Osteocyte (in vitro differentiated cells): ENCODE results near the gene ZNRF3. TPM values are rescaled to one million over a fixed set of nuclear protein-coding genes. Genes with fewer than 3 reads are reported as not detected.
"Not testable (repeated sequence)": the region's sequence is repeated elsewhere in the genome, so short reads cannot be mapped to it uniquely, and the experiment has no call there.

Experiments used
- DNase-seq: peaks from one replicate; pipeline ENCODE4 v3.0.0; 2021; ENCODE audit warnings: mixed read lengths; ENCODE audit not compliant: unreplicated experiment; ENCODE audit errors: extremely low spot score
- H3K27ac Mint-ChIP-seq: one replicate; pipeline ENCODE4 v1.8.0; 2021; ENCODE audit warnings: mild to moderate bottlenecking, mixed read lengths; ENCODE audit not compliant: unreplicated experiment
- H3K27me3 Mint-ChIP-seq: one replicate; pipeline ENCODE4 v1.8.0; 2021; ENCODE audit warnings: mixed read lengths; ENCODE audit not compliant: unreplicated experiment
- H3K36me3 Mint-ChIP-seq: one replicate; pipeline ENCODE4 v1.8.0; 2021; ENCODE audit warnings: mixed read lengths; ENCODE audit not compliant: unreplicated experiment
- H3K4me1 Mint-ChIP-seq: one replicate; pipeline ENCODE4 v1.8.0; 2021; ENCODE audit warnings: mixed read lengths; ENCODE audit not compliant: unreplicated experiment
- H3K4me3 Mint-ChIP-seq: one replicate; pipeline ENCODE4 v1.8.0; 2021; ENCODE audit warnings: mild to moderate bottlenecking, moderate library complexity, mixed read lengths; ENCODE audit not compliant: unreplicated experiment
- H3K9me3 Mint-ChIP-seq: one replicate; pipeline ENCODE4 v1.8.0; 2021; ENCODE audit warnings: mixed read lengths; ENCODE audit not compliant: unreplicated experiment
- CTCF ChIP-seq: fragments of 200-600 bp; sonication (generic); IDR thresholded peaks from 2 replicates; pipeline ENCODE4 v1.5.0; 2021; ENCODE audit warnings: antibody characterized with exemption, mild to moderate bottlenecking, moderate library complexity
- total RNA-seq: library from RNA; stranded (reverse); gene quantifications from 2 replicates; pipeline ENCODE4 v1.2.1, GENCODE V29; 2021

ZNRF3 gene
- total RNA-seq, 1 donor from 2014 or later: 6.4 TPM

- no peaks in the 10 kb centered on the region for H3K27me3 Mint-ChIP-seq
- no peak for DNase-seq
- H3K4me1 Mint-ChIP-seq: peaks cover 24% of the 10 kb centered on the region
- H3K4me3 Mint-ChIP-seq: no peak overlapping the region
- H3K9me3 Mint-ChIP-seq: no peaks in the 10 kb centered on the region
- TF ChIP-seq CTCF: no peak
- H3K27ac Mint-ChIP-seq: no peak overlapping the region
- H3K36me3 Mint-ChIP-seq: peaks cover 1% of the 10 kb centered on the region
Observed at GRCh38 chr22:28906312-28906711, 22.9 kb downstream of the ZNRF3 start.

GRCh38 chr22:28907311-28908008 is 24.1 kb downstream of the ZNRF3 start:
- TF ChIP-seq CTCF: no peak

GRCh38 chr22:28908810-28909209 is 25.4 kb downstream of the ZNRF3 start:
- not testable (repeated sequence) for H3K4me3 Mint-ChIP-seq, H3K9me3 Mint-ChIP-seq, H3K27ac Mint-ChIP-seq, H3K27me3 Mint-ChIP-seq, H3K36me3 Mint-ChIP-seq, DNase-seq
- peaks cover 34% of the 10 kb centered on the region for H3K4me1 Mint-ChIP-seq

More at GRCh38 chr22:28907311-28908008, 24.1 kb downstream of the ZNRF3 start:
- Mint-ChIP-seq H3K9me3 (no peaks in the 10 kb centered on the region), H3K4me1 (peaks cover 35% of the 10 kb centered on the region), H3K4me3 (no peak overlapping the region), H3K36me3 (no peaks in the 10 kb centered on the region), H3K27me3 (no peaks in the 10 kb centered on the region), H3K27ac (no peak overlapping the region)
- no peak for DNase-seq

- no peak overlapping the region for H3K4me3 Mint-ChIP-seq
- no peak for TF ChIP-seq CTCF
- DNase-seq: no peak
- no peaks in the 10 kb centered on the region for H3K27me3 Mint-ChIP-seq
- H3K27ac Mint-ChIP-seq: peak overlapping the region; percentile 44
- H3K4me1 Mint-ChIP-seq: peaks cover 33% of the 10 kb centered on the region
- H3K9me3 Mint-ChIP-seq: no peaks in the 10 kb centered on the region
- no peaks in the 10 kb centered on the region for H3K36me3 Mint-ChIP-seq
Observed at GRCh38 chr22:28909375-28909774, 26.0 kb downstream of the ZNRF3 start.

- DNase-seq: no peak
- Mint-ChIP-seq H3K27me3 (no peaks in the 10 kb centered on the region), H3K36me3 (no peaks in the 10 kb centered on the region), H3K4me3 (no peak overlapping the region), H3K27ac (no peak overlapping the region), H3K4me1 (peaks cover 24% of the 10 kb centered on the region), H3K9me3 (no peaks in the 10 kb centered on the region)
- TF ChIP-seq CTCF: no peak
Observed at GRCh38 chr22:28910569-28911303, 27.4 kb downstream of the ZNRF3 start.
